Esophagus muscularis mucosa (tissue), 4 donors: ENCODE results near the gene UFD1.

Source experiments
- CTCF ChIP-seq, 3 experiments: fragments of 200-600 bp in 2 of 3; fragments of 450-650 bp in 1 of 3; sonication (generic) in 2 of 3; IDR thresholded peaks; one replicate each; pipeline ENCODE4 v1.5.1; 2017 to 2019; ENCODE audit warnings: antibody characterized with exemption in 3 of 3, mild to moderate bottlenecking in 2 of 3, moderate library complexity in 1 of 3
- EP300 ChIP-seq: sonication (generic); formaldehyde crosslinking; IDR thresholded peaks from one replicate; pipeline ENCODE4 v1.6.1; 2017; ENCODE audit warnings: antibody characterized with exemption
- POLR2A ChIP-seq: fragments of 450-650 bp; IDR thresholded peaks from one replicate; pipeline ENCODE4 v1.6.1; 2017; ENCODE audit warnings: antibody characterized with exemption, moderate library complexity, mild to moderate bottlenecking, low read depth
- POLR2AphosphoS5 ChIP-seq, 2 donors: sonication (generic); formaldehyde crosslinking; IDR thresholded peaks; one replicate each; pipeline ENCODE4 v1.6.1; 2017; ENCODE audit warnings: antibody characterized with exemption in 2 of 2

DNA sequence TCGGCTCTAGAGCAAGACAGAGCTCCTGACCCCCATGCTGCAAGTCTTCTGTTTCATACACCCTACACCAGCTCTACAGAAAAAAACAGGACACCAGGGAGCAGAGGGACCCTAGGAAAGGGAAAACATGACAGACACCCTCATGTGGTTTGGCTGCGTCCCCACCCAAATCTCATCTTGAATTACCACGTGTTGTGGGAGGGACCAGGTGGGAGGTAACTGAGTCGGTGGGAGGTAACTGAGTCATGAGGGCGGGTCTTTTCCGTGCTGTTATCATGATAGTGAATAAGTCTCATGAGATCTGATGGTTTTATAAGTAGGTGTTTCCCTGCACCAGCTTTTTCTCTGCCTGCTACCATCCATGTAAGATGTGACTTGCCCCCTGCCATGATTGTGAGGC lies 24.8 kb downstream of the UFD1 start:
- TF ChIP-seq POLR2AphosphoS5 (IDR thresholded peaks at IDR 0.05) (no peak), CTCF (IDR thresholded peaks at IDR 0.05) (no peak), POLR2A (no peak), EP300 (no peak)
